Ramos (cell line): ENCODE data around the gene HPCAL4.

Source experiments
- in situ Hi-C: fragments of 300-500 bp; cut with MboI; formaldehyde crosslinking; loops from one replicate; pipeline ENCODE4 v1.14.3; 2022; ENCODE audit warnings: low sequenced_read_pairs; ENCODE audit not compliant: unreplicated experiment

Gene HPCAL4

GRCh38 chr1:39654291-39654690 lies 36.9 kb downstream of the HPCAL4 start:
- in situ Hi-C loops = no loop called here

GRCh38 chr1:39653546-39654031 lies 37.6 kb downstream of the HPCAL4 start:
- in situ Hi-C loops = no loop called here

GRCh38 chr1:39652554-39652953 lies 38.7 kb downstream of the HPCAL4 start:
- in situ Hi-C loops = no loop called here

- in situ Hi-C loops = no loop called here
These were observed 39.1 kb downstream of the HPCAL4 start for GRCh38 chr1:39652105-39652504.

GRCh38 chr1:39650431-39650830 lies 40.8 kb downstream of the HPCAL4 start:
- in situ Hi-C loops = no loop called here

DNA sequence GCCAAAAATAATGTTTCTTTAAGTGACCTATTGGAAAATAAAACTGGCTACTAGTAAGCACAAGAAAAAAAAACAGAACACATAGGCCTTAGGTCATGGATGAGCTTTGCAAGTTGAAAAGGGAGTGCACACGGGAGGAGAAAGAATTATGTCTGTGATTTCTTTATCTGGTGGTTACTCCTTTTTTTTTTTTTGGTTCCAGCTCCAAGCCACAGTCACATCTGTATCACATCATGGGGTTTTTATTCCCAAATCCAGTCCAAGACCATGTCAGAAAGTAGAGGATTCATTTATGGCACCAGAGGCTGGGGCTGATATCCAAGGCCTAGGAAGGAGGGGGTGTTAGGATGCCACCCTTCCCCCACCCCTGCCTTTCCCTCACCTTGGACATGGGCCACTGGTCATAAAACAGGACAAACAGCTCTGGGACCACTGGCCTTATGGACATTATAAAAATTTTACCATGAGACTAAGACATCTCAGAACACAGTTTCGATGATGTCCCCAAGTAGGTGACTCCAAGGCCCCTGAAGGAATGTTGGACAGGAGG lies 41.5 kb downstream of the HPCAL4 start:
- in situ Hi-C loops = no loop called here

DNA sequence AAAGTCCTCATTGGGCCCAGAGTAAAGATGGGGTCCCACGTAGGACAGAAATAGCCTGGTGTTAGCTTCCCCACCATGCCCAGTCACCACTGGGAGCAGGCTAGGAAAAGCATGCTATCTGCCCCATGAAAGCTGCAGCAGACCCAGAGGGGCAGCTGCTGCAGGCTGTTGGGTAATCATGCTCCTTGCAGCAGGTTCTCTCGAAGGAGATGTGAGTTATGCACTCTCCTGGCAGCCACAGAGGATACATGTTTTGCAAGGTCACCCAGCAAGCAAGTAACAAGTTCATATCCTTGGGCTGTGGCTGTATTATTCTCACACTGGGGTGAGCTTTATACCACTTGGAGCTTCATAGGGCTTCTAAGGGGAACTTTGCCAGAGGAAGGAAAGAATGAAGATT lies 42.7 kb downstream of the HPCAL4 start:
- in situ Hi-C loops = no loop called here

GRCh38 chr1:39647247-39647646 lies 44.0 kb downstream of the HPCAL4 start:
- in situ Hi-C loops = no loop called here

DNA sequence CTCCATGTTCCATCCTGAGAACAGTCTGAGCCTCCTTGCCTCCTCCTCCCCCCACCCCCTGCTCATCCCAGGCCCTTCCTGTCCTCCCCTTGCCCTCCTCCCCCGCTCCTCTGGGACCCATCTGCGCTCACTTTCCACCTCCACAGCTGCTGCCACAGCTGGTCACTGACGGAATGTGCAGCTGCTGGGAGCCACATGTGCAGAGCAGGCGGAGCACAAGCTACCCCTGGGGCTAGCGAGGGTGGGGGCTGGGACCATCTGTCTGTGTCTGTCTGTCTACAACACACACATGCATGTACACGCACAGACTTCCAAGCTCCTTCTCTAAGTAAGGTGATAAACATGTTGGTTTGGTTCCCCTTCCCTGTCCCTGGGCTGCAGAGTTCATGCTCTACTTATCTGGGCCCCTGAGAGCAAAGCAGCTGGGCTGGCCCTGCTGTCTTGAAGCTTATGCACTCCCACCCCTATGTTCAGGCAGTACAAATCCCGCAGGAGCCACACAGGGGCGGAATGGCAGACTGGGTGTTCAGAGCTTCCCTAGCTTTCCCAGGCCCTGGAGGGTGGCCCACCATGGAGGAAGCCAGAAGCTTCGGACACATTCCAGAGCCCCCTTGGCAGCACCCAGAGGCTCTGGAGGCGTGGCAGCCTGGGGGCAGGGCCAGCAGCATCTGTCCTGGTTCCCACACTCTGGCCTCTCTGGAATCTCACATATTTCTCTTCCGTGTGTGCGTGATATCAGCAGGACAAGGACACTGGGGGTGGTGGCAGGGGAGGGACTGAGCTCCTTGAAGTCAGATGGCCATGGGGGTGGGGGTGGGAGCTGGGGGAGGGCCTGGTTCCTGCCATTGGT lies 44.8 kb downstream of the HPCAL4 start:
- in situ Hi-C loops = no loop called here

DNA sequence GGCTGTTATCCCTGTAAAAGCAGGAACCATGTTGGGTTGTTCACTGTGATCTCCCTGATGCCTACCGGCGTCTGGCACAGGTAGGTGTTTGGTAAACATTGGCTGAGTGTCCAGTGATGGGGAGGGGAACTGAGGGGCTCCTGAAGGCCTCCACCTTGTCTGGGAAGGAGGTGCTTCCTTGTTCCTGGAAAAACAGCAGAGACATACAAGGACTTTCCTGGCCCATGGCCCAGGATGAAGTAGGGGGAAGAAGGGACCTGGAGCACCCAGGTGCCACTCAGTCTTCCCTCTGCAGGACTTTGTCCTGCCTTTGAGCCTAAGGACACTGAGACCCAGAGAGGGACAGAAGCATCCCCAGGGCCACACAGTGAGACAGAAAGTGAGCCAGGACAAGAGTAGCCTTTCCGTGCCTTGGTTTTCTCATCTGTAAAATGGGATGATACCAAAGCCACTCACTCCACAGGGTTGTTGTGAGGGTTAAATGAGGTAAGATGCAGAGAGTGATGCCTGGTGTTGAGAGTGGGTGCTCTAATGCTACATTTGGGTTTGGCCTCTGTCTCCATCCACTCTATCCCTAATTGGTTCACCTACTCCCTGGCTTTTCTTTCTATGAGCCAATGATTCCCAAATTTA lies 45.7 kb downstream of the HPCAL4 start:
- in situ Hi-C loops = no loop called here

DNA sequence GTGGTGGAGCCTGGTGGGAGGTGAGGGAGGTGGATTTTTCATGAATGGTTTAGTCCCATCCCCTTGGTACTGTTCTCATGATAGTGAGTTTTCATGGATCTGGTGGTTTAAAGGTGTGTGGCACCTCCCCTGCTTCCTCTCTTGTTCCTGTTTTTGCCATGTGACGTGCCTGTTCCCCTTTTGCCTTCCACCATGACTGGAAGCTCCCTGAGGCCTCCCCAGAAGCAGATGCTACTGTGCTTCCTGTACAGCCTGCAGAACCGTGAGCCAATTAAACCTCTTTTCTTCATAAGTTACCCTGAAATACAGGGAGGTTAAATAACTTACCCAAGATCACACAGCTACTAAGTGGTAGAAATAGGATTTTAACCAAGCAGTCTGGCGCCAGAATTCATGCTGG lies 47.5 kb downstream of the HPCAL4 start:
- in situ Hi-C loops = no loop called here

- in situ Hi-C loops = no loop called here
These were observed 48.4 kb downstream of the HPCAL4 start for GRCh38 chr1:39642796-39643195.

- in situ Hi-C loops = no loop called here
These were observed 50.4 kb downstream of the HPCAL4 start for GRCh38 chr1:39640861-39641260.

DNA sequence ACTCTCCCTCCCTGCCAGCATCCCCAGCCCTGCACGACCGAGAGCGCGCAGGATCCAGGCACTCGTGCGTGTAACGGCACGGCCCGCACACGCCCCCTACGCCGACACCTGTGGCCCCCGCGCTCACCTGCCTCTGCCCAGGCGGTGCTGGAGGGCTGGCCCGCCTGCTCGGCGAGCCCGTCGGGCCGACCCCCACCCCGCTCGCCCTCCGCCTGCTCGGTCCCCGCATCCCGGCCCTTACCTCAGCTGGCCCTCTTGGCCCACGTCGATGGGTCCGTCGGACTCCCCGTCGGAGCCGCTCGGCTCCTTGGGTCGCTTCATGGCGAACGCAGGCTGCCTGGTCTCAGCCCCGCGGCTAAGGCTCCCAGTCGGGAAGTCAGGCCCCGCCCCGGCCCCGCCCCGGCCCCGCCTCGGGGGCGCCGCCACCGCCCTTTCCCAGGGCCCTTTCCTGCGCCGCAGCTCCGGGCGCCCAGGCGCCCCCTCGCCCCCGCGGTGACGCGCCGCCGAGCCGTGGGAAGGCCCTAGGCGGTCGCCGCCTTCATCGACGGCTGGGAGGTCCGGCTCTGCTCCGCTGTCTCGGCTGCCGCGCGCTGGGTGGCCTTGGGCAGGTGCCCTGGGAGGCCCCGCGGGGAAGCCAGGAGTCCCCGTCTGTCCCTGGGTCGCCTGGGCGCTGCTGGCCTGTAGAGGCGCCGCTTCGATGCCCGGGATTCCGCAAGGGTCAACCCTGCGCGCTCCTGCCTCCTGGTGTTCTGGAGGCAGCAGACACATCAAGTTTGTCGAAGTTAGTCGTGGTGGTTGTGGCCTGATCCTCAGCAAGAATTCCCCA lies 51.7 kb downstream of the HPCAL4 start, which contains the start of gene HEYL:
Gene HEYL, minus strand, starts transcription at position 339 of the 826 bp plus-strand sequence. Its CDS starts 18 bp downstream, at position 321.
- in situ Hi-C loops = no loop called here

- in situ Hi-C loops = no loop called here
These were observed 52.3 kb downstream of the HPCAL4 start for GRCh38 chr1:39638965-39639304.

DNA sequence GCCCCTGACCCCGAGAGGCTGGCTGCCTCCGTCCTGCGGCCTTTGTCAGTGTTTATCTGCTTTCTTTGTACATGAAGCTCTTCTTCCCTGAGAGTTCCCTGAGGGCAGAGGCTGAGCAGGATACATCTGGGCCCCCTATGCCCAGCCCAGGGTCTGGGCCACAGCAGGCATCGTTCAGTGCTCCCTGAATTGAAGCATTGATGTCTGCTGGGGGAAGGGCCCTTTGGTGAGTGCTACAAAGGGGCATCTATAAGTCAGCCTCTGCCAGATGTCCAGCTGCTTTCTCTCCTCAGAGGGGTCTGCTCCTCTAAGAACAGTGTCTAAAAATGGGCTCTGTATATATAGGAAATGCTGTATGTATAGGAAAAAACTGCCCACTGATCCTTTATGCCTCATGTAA lies 53.9 kb downstream of the HPCAL4 start:
- in situ Hi-C loops = no loop called here

- in situ Hi-C loops = no loop called here
These were observed 55.4 kb downstream of the HPCAL4 start for GRCh38 chr1:39635871-39636210.

DNA sequence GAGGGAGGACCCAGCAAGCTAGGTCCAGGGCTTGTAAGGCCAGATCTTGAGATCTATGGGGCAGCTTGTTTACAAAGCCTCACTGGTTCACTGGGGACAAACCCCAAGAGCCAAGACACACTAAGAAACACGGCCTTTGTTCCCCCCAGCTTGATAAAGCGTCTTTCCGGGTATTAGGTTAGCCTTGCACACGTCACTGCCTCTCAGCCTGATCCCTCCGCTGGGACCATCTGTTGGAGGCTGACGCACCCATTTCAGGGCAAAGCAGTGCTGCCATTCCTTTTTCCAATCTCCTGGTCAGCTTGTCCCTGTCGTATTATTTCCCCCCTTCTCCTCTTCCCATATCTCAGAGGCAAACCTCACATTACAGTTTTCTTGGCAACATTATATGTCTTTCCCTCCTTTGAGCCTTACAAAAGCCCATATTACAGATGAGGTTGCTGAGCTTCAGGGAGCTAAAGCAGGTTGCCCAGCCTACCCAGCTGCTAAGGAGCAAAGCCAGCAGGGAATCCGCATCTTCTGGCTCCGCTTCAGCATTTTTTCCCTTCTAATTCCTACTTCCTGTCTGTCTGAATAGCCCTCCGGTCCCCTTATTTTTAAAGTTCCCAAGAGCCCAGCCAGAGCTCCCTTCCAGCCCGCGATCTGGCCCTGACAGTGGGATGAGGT lies 55.9 kb downstream of the HPCAL4 start:
- in situ Hi-C loops = no loop called here

DNA sequence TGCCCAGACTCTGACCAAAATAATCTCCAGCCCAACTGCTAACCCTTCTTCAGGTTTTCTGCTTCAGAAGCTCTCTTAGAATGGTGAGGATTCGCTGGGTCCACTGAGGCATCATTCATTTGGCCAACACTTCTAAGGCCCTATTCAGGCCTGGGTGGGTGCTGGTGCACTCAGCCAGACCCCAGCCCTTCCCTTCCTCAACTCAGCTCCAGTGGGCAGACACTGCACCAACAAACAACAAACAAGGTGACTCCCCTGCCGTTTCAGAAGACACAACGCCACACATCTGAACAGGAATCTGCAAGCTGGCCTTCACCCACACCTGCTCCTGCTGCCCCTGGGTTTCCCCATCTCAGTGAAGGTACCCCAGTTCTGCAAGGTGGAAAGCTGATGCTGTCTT lies 57.8 kb downstream of the HPCAL4 start:
- in situ Hi-C loops = no loop called here
